Sigmoid colon (tissue), 7 donors: ENCODE data around the gene SLC25A43. TPM values are rescaled to one million over a fixed set of nuclear protein-coding genes. Genes with fewer than 3 reads are reported as not detected.
"Not testable (repeated sequence)": the region's sequence is repeated elsewhere in the genome, so short reads cannot be mapped to it uniquely, and the experiment has no call there.

Experiments
- DNase-seq: peaks from one replicate; pipeline ENCODE4 v3.0.0-alpha.2; 2019
- H3K27ac ChIP-seq, 4 donors: fragments of 200-600 bp; sonication (generic); one replicate each; pipeline ENCODE4 v1.5.1; 2016 to 2019; ENCODE audit warnings: mild to moderate bottlenecking in 1 of 4
- H3K27me3 ChIP-seq, 3 donors: fragments of 200-600 bp; sonication (generic); one replicate each; pipeline ENCODE4 v1.5.1; 2019; ENCODE audit warnings: mild to moderate bottlenecking in 1 of 3
- H3K36me3 ChIP-seq, 4 donors: fragments of 200-600 bp; sonication (generic); one replicate each; pipeline ENCODE4 v1.5.1; 2016 to 2019
- H3K4me1 ChIP-seq, 4 donors: fragments of 200-600 bp; sonication (generic); one replicate each; pipeline ENCODE4 v1.5.1; 2017 to 2019
- H3K4me3 ChIP-seq, 4 donors: fragments of 200-600 bp; sonication (generic); one replicate each; pipeline ENCODE4 v1.5.1; 2017 to 2019; ENCODE audit warnings: mild to moderate bottlenecking in 2 of 4, moderate library complexity in 1 of 4
- H3K9me3 ChIP-seq, 4 donors: fragments of 200-600 bp in 3 of 4; sonication (generic) in 3 of 4; one replicate each; pipeline versions ENCODE4 v1.5.1 to v1.6.1; 2013 to 2019
- EP300 ChIP-seq, 4 donors: sonication (generic); formaldehyde crosslinking; IDR thresholded peaks; one replicate each; pipeline ENCODE4 v1.6.1; 2017; ENCODE audit warnings: antibody characterized with exemption in 4 of 4
- POLR2A ChIP-seq, 2 donors: fragments of 450-650 bp; IDR thresholded peaks; one replicate each; pipeline ENCODE4 v1.6.1; 2016; ENCODE audit warnings: antibody characterized with exemption in 2 of 2, mild to moderate bottlenecking in 2 of 2, moderate library complexity in 2 of 2
- POLR2AphosphoS5 ChIP-seq, 4 donors: sonication (generic); formaldehyde crosslinking; IDR thresholded peaks; one replicate each; pipeline ENCODE4 v1.6.1; 2017; ENCODE audit warnings: antibody characterized with exemption in 4 of 4
- WGBS, 2 donors: extraction: QIAGEN DNeasy Blood & Tissue Kit; methylation state at CpG; one replicate each; pipeline ENCODE4 v1.1.7; 2013; 5-methylcytosine and 5-hydroxymethylcytosine counted together
- intact Hi-C: fragments of 100-400 bp; cut with DNase I; formaldehyde crosslinking; loops from one replicate; pipeline ENCODE4 v1.15.1; 2023
- polyA plus RNA-seq, 3 donors: library from polyadenylated mRNA; stranded (reverse); fragments of 200-250 nt; gene quantifications; one replicate each; pipeline ENCODE4 v1.2.3, GENCODE V29; 2013
- total RNA-seq, 4 donors: library from RNA; depleted of rRNA; stranded (reverse); fragments of >200 nt; gene quantifications; one replicate each; pipeline ENCODE4 v1.1.0, GENCODE V29; 2016
- TF ChIP-seq, protein P1 (sequence below), 4 experiments: fragments of 450-650 bp in 3 of 4; fragments of 200-600 bp in 1 of 4; IDR thresholded peaks; one replicate each; pipeline ENCODE4 v1.5.1; 2016 to 2019; ENCODE audit warnings: antibody characterized with exemption in 4 of 4, mild to moderate bottlenecking in 3 of 4, moderate library complexity in 2 of 4
- donor health status: healthy with polysubstance abuse.
- donor health status: Bipolar disorder and iron deficiency.
- donor health status: healthy.

The SLC25A43 gene
- total RNA-seq (10 to 100 TPM in 2 of 4 donors, 1 to 10 TPM in 2; 5.3 to 16.1 (median 9.7) TPM), polyA plus RNA-seq (10 to 100 TPM; 16.2 to 39.5 (median 24.6) TPM)

DNA sequence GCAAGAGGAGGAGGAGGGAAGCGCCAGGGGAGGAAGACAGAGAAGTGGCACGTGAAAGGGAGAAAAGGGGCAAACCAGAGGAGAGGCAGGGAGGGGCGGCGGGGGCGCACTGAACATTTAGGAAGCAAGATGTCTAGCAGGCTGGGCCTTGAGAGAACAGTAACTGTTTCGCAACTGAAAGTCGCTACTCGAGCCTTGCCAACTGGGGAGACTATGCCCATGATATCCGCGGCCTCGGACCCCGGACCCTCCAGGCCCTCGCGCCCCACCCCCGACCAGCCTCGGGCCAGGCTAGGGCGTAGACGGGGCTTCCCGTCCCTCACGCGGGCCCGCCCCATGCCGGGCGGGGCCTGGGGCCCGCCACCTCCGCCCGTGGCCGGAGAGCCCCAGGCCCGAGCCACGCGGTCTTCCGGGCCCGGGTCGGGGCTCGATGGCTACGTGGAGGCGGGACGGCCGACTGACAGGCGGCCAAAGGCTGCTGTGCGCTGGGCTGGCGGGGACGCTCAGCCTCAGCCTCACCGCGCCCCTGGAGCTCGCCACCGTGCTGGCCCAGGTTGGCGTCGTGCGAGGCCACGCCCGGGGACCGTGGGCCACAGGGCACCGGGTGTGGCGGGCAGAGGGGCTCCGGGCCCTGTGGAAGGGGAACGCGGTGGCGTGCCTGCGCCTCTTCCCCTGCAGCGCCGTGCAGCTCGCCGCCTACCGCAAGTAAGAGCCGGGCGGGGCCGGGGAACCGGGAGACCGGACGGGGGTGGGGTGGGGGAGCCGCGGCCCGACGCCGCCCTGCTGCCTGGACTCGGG is at the start of gene SLC25A43:
TSS of gene SLC25A43 (plus strand) at position 363 of the 798 bp plus-strand sequence. CDS start at position 431, 68 bp downstream.
- WGBS, 2 donors: 0 to 1% methylated on average over 77 of the region's 77 CpGs
- DNase-seq: peak; percentile 76
- TF ChIP-seq EP300 (IDR thresholded peaks at IDR 0.05) (no peak), POLR2A (IDR thresholded peaks at IDR 0.05) (no peak), POLR2AphosphoS5 (IDR thresholded peaks at IDR 0.05) (no peak)
- TF ChIP-seq, protein P1, sequence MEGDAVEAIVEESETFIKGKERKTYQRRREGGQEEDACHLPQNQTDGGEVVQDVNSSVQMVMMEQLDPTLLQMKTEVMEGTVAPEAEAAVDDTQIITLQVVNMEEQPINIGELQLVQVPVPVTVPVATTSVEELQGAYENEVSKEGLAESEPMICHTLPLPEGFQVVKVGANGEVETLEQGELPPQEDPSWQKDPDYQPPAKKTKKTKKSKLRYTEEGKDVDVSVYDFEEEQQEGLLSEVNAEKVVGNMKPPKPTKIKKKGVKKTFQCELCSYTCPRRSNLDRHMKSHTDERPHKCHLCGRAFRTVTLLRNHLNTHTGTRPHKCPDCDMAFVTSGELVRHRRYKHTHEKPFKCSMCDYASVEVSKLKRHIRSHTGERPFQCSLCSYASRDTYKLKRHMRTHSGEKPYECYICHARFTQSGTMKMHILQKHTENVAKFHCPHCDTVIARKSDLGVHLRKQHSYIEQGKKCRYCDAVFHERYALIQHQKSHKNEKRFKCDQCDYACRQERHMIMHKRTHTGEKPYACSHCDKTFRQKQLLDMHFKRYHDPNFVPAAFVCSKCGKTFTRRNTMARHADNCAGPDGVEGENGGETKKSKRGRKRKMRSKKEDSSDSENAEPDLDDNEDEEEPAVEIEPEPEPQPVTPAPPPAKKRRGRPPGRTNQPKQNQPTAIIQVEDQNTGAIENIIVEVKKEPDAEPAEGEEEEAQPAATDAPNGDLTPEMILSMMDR (IDR thresholded peaks at IDR 0.05): no peak

DNA sequence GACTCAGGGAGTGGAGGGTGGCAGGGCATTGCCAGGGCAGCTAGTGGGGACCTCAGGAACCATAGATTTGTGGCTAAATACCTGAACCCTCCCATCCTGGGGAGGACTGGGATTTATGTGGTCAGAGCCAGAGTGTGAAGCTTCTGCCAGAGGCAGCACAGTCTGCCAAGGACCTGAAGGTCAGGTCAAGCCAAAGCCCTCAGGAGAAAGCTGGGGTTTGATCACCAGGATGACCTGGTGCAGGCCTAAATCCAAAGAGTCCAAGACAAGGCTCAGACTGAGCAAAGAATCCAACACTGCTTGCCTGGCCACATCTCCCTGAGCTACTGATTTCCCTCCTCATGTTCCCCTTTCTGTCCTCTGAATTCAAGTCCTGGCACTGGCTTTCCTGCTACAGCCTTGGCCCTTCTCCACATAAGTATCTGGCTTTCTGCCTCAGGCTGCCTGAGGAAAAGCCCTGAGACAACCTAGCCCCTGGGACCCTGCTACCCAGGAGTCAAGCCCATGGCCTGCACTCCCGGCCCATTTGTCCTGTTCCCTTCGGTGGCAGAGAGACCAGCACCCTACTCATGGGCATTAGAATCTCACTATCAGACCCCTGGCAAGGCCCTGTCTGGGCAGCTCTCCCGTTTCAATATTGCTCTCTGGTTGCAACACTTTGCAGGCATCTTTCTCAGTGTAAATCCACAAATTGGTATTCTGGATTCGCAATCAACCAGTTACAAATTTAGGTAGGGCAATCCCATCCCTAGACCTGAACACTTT is 39.3 kb upstream of the SLC25A43 start:
- intact Hi-C loops: no loop called here
- 88 to 90% methylated on average over 4 of the region's 4 CpGs for WGBS, 2 donors

More for the DNA sequence above, at the start of gene SLC25A43:
- intact Hi-C loops: loop anchor here (2.0 to 5.0 kb wide), 2 partner anchors 70 to 162 kb away; partner anchors contain the start of genes PGRMC1 and SLC25A5
- Histone ChIP-seq H3K36me3 (no peaks in the 10 kb centered on the region), H3K4me1 (peaks cover 0 to 8% (median 0%) of the 10 kb centered on the region in 4 donors), H3K27ac (peak within 1 kb of the TSS; percentile 81 to 90 (median 82)), H3K27me3 (no peaks in the 10 kb centered on the region), H3K4me3 (peak within 1 kb of the TSS; percentile 44 to 73 (median 67)), H3K9me3 (no peaks in the 10 kb centered on the region)

DNA sequence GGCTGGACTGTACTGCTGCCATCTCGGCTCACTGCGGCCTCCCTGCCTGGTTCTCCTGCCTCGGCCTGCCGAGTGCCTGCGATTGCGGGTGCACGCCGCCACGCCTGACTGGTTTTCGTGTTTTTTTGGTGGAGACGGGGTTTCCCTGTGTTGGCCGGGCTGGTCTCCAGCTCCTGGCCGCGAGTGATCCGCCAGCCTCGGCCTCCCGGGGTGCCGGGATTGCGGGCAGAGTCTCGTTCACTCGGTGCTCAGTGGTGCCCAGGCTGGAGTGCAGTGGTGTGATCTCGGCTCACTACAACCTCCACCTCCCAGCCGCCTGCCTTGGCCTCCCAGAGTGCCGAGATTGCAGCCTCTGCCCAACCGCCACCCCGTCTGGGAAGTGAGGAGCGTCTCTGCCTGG is 37.7 kb upstream of the SLC25A43 start:
- H3K27me3 ChIP-seq, H3K36me3 ChIP-seq, DNase-seq, H3K4me3 ChIP-seq, H3K27ac ChIP-seq, H3K4me1 ChIP-seq, intact Hi-C loops, H3K9me3 ChIP-seq: not testable (repeated sequence)
- WGBS, 2 donors: 96 to 99% methylated on average over 27 of the region's 27 CpGs

More for the DNA sequence above, 39.3 kb upstream of the SLC25A43 start:
- TF ChIP-seq POLR2A (IDR thresholded peaks at IDR 0.05): no peak
- no peak for TF ChIP-seq POLR2AphosphoS5 (IDR thresholded peaks at IDR 0.05)
- no peak for TF ChIP-seq EP300 (IDR thresholded peaks at IDR 0.05)
- TF ChIP-seq, protein P1 (IDR thresholded peaks at IDR 0.05): no peak
- Histone ChIP-seq H3K27ac (no peak overlapping the region), H3K9me3 (no peaks in the 10 kb centered on the region), H3K36me3 (no peaks in the 10 kb centered on the region), H3K27me3 (no peaks in the 10 kb centered on the region), H3K4me1 (no peaks in the 10 kb centered on the region), H3K4me3 (no peak overlapping the region)
- no peak for DNase-seq

DNA sequence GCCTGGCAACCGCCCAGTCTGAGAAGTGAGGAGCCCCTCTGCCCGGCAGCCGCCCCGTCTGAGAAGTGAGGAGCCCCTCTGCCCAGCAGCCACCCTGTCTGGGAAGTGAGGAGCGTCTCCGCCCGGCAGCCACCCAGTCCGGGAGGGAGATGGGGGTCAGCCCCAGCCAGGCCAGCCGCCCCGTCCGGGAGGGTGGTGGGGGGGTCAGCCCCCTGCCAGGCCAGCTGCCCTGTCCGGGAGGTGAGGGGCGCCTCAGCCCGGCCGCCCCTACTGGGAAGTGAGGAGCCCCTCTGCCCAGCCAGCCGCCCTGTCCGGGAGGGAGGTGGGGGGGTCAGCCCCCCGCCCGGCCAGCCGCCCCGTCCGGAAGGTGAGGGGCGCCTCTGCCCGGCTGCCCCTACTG is 37.1 kb upstream of the SLC25A43 start:
- 93% methylated on average over 24 of the region's 24 CpGs for WGBS, 2 donors
- H3K27ac ChIP-seq, H3K9me3 ChIP-seq, H3K4me1 ChIP-seq, DNase-seq, H3K36me3 ChIP-seq, intact Hi-C loops, H3K27me3 ChIP-seq, H3K4me3 ChIP-seq: not testable (repeated sequence)

DNA sequence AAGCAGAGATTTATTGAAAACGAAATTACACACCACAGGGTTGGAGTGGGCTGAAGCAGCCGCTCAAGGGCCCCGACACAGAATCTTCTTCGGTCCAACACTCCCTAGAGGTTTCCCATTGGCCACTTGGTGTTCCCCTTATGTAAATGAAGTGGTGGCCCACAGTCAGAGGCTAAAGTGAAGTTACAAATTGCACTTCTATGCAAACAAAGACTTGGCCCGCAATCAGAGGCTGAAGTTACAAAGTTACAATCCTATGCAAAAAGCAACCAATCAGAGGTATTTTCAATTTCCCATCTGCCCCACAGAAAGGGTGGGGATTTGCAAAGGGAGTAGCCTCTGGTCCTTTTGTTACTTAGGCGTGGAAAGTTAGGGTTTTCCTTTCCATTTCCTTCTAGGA is 35.7 kb upstream of the SLC25A43 start:
- Histone ChIP-seq H3K4me3 (no peak overlapping the region), H3K36me3 (no peaks in the 10 kb centered on the region), H3K27ac (no peak overlapping the region), H3K4me1 (no peaks in the 10 kb centered on the region), H3K27me3 (no peaks in the 10 kb centered on the region), H3K9me3 (no peaks in the 10 kb centered on the region)
- DNase-seq: no peak
- 60 to 70% methylated on average over 6 of the region's 6 CpGs for WGBS, 2 donors
- intact Hi-C loops: no loop called here
- TF ChIP-seq POLR2AphosphoS5 (IDR thresholded peaks at IDR 0.05) (no peak), EP300 (IDR thresholded peaks at IDR 0.05) (no peak), POLR2A (IDR thresholded peaks at IDR 0.05) (no peak)
- TF ChIP-seq, protein P1 (IDR thresholded peaks at IDR 0.05): no peak

DNA sequence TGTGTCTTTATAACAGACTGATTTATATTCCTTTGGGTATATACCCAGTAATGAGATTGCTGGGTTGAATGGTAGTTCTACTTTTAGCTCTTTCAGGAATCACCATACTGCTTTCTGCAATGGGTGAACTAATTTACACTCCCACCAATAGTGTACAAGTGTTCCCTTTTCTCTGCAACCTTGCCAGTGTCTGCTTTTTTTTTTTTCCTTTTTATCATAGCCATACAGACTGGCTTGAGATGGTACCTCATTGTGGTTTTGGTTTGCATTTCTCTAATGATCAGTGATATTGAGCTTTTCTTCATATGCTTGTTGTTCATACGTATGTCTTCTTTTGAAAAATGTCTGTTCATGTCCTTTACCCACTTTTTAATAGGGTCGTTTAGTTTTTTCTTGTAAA is 27.3 kb upstream of the SLC25A43 start:
- 36 to 62% methylated on average over 2 of the region's 2 CpGs for whole genome bisulfite sequencing, 2 donors
- H3K4me1 ChIP-seq, H3K27me3 ChIP-seq, DNase-seq, intact Hi-C loops, H3K36me3 ChIP-seq, H3K9me3 ChIP-seq, H3K4me3 ChIP-seq, H3K27ac ChIP-seq: not testable (repeated sequence)
